GM12891 (cell line): ENCODE results near the gene MKNK2.

Experiments
- POLR2A ChIP-seq: IDR thresholded peaks from 2 replicates; pipeline ENCODE4 v1.6.1; 2011; ENCODE audit warnings: low read depth, low read length, control low read depth
- POLR2AphosphoS5 ChIP-seq: IDR thresholded peaks from 2 replicates; pipeline ENCODE4 v1.6.1; 2011; ENCODE audit warnings: low read depth, low read length, control low read depth
- SPI1 ChIP-seq: IDR thresholded peaks from 2 replicates; pipeline ENCODE4 v1.6.1; 2011; ENCODE audit warnings: low read depth, low read length, control low read depth

DNA sequence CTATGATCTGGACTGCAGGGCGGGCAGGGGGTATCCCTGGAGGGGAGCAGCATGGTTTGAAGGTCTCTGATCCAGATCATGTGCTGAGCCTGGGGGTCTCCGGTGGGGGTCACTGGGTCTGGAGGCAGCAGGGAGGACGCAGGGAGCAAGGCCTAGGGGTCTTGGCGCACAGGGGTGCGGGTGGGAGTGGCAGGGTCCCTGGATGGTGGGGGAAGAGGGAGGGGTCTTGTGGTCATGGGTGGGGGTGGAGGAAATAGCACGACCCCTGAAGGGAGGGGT is 37.4 kb downstream of the MKNK2 start:
- TF ChIP-seq POLR2A (no peak), SPI1 (no peak), POLR2AphosphoS5 (no peak)
